HCT116 (cell line): Measurements from ENCODE around the gene CDH4.

Source experiments
- EZH2 ChIP-seq: fragments of 200-600 bp; sonication (generic); IDR thresholded peaks from 2 replicates; pipeline ENCODE4 v1.6.1; 2017; ENCODE audit warnings: antibody characterized with exemption, mixed run types
- FOSL1 ChIP-seq: IDR thresholded peaks from 2 replicates; pipeline ENCODE4 v1.6.1; 2012; ENCODE audit warnings: low read depth
- JUND ChIP-seq: IDR thresholded peaks from 2 replicates; pipeline ENCODE4 v1.6.1; 2012
- POLR2A ChIP-seq: IDR thresholded peaks from 2 replicates; pipeline ENCODE4 v1.7.0; 2011; ENCODE audit warnings: borderline replicate concordance; ENCODE audit not compliant: insufficient read depth, insufficient read length; ENCODE audit errors: extremely low read depth
- POLR2AphosphoS5 ChIP-seq: IDR thresholded peaks from 2 replicates; pipeline ENCODE4 v1.6.1; 2011; ENCODE audit warnings: mild to moderate bottlenecking, low read depth, low read length, moderate library complexity
- SP1 ChIP-seq: IDR thresholded peaks from 2 replicates; pipeline ENCODE4 v1.6.1; 2012; ENCODE audit warnings: low read depth
- TCF7L2 ChIP-seq: IDR thresholded peaks from 2 replicates; pipeline ENCODE4 v1.7.0; 2011; ENCODE audit warnings: borderline replicate concordance, inconsistent platforms; ENCODE audit not compliant: insufficient read depth, insufficient read length; ENCODE audit errors: extremely low read depth
- TF ChIP-seq, protein P1 (sequence below), 3 experiments: fragments of 200-600 bp in 1 of 3; sonication (generic) in 1 of 3; IDR thresholded peaks in 2 of 3; conservative IDR thresholded peaks in 1 of 3; 2 replicates each; pipeline ENCODE4 v1.5.1; 2012 to 2017; ENCODE audit warnings: low read depth in 2 of 3, low read length in 2 of 3, antibody characterized with exemption in 1 of 3, borderline replicate concordance in 1 of 3, control low read depth in 1 of 3, mild to moderate bottlenecking in 1 of 3, mixed read lengths in 1 of 3, mixed run types in 1 of 3, moderate library complexity in 1 of 3; ENCODE audit not compliant: insufficient read depth in 1 of 3
- TF ChIP-seq, protein P2 (sequence below): IDR thresholded peaks from 2 replicates; pipeline ENCODE4 v1.6.1; 2012; ENCODE audit warnings: low read depth
- TF ChIP-seq, protein P3 (sequence below): IDR thresholded peaks from 2 replicates; pipeline ENCODE4 v1.6.1; 2012

DNA sequence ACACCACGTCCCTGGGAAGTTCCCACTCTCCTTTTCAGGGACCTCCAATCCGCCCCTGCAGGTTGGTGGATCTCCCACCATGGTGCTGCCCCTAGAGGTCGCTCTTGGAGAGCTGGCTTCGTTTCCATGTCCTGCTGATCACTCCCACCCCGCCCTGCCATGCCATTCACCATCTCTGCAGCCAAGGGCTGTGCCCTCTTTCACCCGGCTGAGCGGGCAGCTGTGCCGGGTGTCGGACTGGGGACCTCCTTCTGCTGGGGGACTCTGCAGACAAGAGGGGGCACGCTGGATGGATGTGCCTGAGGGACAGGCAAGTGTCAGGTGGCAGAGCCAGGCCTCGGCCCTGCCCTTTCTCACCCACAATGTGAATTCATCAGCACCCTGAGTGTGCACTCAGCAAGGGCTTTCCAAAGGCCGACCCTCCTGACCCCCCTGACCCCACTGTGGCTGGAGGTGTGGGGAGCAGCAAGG, 347.0 kb downstream of the CDH4 start:
- TF ChIP-seq, protein P1, sequence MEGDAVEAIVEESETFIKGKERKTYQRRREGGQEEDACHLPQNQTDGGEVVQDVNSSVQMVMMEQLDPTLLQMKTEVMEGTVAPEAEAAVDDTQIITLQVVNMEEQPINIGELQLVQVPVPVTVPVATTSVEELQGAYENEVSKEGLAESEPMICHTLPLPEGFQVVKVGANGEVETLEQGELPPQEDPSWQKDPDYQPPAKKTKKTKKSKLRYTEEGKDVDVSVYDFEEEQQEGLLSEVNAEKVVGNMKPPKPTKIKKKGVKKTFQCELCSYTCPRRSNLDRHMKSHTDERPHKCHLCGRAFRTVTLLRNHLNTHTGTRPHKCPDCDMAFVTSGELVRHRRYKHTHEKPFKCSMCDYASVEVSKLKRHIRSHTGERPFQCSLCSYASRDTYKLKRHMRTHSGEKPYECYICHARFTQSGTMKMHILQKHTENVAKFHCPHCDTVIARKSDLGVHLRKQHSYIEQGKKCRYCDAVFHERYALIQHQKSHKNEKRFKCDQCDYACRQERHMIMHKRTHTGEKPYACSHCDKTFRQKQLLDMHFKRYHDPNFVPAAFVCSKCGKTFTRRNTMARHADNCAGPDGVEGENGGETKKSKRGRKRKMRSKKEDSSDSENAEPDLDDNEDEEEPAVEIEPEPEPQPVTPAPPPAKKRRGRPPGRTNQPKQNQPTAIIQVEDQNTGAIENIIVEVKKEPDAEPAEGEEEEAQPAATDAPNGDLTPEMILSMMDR (IDR thresholded peaks at IDR 0.05 in 2 of 3, conservative IDR thresholded peaks at IDR 0.05 in 1 of 3; ENCODE audit: borderline replicate concordance in 1 of 3, insufficient read depth in 1 of 3, low read depth in 2 of 3, low read length in 2 of 3), result peak in 2 of 3 experiments; percentile 19 to 24; a peak in 1 of 6 replicates
- TF ChIP-seq, protein P2, sequence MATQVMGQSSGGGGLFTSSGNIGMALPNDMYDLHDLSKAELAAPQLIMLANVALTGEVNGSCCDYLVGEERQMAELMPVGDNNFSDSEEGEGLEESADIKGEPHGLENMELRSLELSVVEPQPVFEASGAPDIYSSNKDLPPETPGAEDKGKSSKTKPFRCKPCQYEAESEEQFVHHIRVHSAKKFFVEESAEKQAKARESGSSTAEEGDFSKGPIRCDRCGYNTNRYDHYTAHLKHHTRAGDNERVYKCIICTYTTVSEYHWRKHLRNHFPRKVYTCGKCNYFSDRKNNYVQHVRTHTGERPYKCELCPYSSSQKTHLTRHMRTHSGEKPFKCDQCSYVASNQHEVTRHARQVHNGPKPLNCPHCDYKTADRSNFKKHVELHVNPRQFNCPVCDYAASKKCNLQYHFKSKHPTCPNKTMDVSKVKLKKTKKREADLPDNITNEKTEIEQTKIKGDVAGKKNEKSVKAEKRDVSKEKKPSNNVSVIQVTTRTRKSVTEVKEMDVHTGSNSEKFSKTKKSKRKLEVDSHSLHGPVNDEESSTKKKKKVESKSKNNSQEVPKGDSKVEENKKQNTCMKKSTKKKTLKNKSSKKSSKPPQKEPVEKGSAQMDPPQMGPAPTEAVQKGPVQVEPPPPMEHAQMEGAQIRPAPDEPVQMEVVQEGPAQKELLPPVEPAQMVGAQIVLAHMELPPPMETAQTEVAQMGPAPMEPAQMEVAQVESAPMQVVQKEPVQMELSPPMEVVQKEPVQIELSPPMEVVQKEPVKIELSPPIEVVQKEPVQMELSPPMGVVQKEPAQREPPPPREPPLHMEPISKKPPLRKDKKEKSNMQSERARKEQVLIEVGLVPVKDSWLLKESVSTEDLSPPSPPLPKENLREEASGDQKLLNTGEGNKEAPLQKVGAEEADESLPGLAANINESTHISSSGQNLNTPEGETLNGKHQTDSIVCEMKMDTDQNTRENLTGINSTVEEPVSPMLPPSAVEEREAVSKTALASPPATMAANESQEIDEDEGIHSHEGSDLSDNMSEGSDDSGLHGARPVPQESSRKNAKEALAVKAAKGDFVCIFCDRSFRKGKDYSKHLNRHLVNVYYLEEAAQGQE, result no peak
- TF ChIP-seq, protein P3, sequence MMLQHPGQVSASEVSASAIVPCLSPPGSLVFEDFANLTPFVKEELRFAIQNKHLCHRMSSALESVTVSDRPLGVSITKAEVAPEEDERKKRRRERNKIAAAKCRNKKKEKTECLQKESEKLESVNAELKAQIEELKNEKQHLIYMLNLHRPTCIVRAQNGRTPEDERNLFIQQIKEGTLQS, result no peak
- TF ChIP-seq JUND, result no peak
- TF ChIP-seq POLR2A, result no peak
- no peak for TF ChIP-seq SP1
- TF ChIP-seq EZH2, result no peak
- no peak for TF ChIP-seq FOSL1
- TF ChIP-seq POLR2AphosphoS5, result no peak
- no peak for TF ChIP-seq TCF7L2
